Stimulated activated CD8-positive, alpha-beta memory T cell treated with anti-CD3 and anti-CD28 coated beads, Interleukin-2, amount 100 ng/mL, for 1 hour (primary cell): ENCODE data around the gene DNAI1.
"Not testable (repeated sequence)": the region's sequence is repeated elsewhere in the genome, so short reads cannot be mapped to it uniquely, and the experiment has no call there.

Experiments used
- DNase-seq, 2 donors: peaks; one replicate each; pipeline ENCODE4 v3.0.0-alpha.2; 2020; ENCODE audit warnings: low read depth in 2 of 2

The DNAI1 gene

DNA sequence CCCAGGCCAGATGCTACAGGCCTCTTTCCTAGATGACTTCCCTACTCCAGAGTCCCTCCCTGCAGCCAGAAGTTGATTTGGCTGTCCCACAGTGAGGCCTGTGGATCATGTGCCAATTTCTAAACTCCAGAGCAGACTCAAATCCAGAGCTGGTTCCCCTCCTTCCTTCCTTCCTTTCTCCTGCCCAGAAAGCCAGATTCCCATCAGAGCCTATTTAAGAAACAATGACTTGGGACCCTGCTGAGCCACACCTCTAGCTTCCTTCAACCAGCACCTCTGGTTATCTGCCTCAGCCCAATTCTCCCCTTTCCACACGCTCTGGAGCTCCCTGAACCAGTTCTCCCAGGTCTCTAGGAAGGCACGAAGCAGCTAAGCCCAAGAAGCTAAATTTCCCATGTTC lies 7.5 kb upstream of the DNAI1 start:
- DNase-seq: no peak

- DNase-seq: no peak
These were observed 7.1 kb upstream of the DNAI1 start for GRCh38 chr9:34451545-34451944.

- no peak for DNase-seq
These were observed 6.0 kb upstream of the DNAI1 start for GRCh38 chr9:34452568-34452967.

DNA sequence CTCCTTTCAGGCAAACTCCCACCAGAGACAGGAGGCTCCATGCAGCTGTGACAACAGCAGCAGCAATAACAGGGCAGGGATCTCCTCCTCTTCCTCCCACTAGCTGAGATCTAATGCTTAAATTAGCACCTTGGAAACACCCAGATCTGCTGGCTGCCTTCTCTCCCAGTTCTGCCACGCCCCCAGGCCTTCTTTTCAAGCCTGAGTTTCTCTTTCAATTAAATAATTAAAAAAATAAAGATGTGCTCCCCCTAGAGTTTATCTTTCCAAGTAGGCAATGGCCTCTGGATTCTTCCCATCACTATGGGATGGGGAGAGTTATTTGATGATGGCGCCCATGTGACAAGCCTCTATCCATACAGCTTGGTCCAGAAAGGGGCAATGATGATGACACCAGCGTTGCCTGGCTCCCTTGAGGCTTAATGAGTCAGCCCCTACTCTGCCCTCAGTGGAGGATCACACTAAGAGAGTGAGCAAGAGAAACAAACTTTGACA lies 4.0 kb upstream of the DNAI1 start:
- DNase-seq: no peak

- no peak for DNase-seq
These were observed 2.5 kb upstream of the DNAI1 start for GRCh38 chr9:34456151-34456550.

DNA sequence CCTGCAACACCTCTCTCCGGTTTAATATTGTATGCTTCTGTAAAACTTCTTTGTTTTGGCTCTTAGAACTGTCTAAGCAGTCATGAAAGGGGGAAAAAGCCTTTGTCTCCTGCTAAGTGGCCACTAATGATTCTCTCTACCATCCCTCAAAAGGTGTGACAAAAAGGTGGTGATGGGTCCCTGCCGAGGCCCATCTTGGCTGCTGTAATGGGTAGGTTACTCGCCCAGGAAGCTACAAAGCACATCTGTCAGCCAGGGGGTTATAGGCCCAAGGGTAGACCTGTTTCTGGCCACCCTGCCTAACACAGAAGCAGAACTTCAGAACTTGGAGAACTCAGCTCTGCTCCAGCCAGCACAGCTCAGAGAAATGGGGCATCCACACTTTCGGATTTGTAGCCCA lies 1.9 kb upstream of the DNAI1 start:
- DNase-seq: no peak

DNA sequence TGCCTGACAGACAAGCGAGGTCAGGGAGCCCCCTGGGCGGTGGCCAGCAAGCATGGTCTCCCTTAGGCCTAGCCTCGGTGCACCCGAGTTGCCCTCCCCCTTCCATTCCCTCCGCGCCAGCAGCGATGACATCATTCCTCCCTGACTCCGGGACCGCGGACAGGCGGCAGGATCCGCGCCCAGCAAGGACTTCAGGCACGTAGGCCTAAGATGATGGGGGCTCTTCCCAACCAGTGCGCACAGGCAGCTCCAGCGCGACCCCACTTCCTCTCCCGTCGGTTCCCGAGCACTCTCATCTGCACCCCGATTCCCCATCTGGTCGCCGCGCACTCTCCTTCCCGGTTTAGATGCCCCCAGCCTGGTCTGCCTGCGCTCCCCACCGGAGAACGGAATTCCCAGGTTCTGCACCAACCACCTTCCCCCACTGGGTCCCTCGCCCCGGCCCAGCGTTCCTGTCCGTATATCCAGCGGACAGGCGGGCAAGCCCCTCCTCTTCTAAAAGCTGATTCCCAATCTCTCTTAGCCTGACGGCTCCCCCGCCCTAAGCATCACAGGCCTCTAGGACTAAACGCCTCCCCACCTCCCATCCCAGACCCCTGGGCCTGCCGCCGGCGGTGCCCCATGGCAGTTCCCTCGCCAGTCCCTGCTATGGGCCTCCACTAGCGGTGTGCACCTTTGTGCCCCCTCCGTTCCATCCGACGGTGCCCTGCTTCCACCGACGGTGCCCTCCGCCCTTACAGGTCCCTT lies 1.2 kb upstream of the DNAI1 start:
- peak in 1 of 2 donors; percentile 5 for DNase-seq

DNA sequence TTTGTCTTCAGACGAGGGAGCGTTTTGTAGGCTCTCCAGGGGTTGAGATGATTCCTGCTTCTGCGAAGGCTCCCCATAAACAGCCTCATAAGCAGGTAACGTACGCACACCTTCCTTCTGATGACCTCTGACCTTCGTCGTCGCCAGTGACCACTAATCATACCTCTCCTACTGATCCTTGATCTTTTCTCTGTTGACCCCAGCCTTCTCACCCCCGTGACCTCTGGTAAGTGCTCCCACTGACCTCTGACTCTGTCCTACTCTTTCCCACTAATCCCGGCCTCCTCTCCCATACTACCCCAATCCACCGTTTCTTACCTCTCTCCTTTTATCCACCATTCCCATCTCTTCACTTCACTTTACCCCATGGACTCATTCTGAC lies 345 bp downstream of the DNAI1 start:
- DNase-seq: no peak

GRCh38 chr9:34459356-34459755 lies 751 bp downstream of the DNAI1 start:
- no peak for DNase-seq

- no peak for DNase-seq
These were observed 1.3 kb downstream of the DNAI1 start for GRCh38 chr9:34459941-34460340.

GRCh38 chr9:34463098-34463900 lies 4.7 kb downstream of the DNAI1 start:
- no peak for DNase-seq

DNA sequence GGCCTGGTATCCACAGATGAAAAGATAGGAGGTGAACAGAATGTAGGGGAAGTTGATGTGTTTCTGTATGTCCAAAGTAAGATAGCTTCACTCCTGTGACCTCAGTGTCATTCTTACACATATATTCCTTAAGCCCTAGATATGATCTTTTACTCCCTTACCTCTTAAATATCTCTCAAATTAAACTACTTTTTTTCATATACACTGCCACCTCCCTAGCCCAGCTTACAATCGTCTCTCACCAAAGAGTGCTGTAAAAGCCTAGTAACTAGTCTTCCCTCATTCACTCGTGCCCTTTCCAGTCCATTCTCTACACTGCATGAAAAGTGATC lies 5.3 kb downstream of the DNAI1 start:
- DNase-seq: no peak

GRCh38 chr9:34464571-34464970 lies 6.0 kb downstream of the DNAI1 start:
- no peak for DNase-seq

DNA sequence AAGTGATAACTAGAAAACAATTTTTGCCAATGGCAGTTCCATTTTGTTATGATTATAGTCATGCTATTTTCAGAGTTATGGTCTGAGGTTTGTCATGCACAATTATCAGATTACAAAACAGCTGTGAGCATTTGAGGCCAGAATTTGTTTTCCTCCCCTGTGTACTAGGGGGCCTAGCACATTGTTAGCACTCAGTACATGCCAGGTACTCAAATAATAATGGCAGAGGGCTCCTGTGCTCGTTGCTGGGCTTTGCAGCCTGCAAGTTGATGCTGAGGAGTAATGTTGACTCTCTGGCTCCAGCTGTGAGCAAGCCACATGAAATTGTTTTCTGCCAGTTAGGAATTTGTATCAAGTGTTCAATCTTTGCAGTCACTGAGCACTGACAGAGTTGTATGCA lies 6.9 kb downstream of the DNAI1 start:
- DNase-seq: no peak

DNA sequence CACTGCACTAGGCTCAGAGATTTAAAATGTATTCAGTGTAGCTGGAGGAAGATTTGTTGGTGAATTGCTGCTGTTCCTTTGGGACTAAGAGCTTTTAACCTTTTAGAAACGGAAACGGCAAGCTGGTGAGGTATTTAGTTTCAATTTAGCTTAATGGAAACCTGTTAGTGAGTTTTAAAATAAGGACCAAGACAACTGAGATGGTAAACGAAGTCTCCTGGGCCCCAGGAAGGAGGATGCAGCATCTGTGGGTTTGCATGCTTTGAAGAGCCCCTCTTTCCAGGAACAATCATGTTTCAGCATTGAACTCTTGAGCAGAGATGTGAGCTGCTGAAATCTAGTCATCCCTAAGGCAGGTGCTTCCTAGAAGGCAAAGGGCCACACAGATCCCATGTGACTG lies 16.5 kb downstream of the DNAI1 start:
- DNase-seq: no peak

DNA sequence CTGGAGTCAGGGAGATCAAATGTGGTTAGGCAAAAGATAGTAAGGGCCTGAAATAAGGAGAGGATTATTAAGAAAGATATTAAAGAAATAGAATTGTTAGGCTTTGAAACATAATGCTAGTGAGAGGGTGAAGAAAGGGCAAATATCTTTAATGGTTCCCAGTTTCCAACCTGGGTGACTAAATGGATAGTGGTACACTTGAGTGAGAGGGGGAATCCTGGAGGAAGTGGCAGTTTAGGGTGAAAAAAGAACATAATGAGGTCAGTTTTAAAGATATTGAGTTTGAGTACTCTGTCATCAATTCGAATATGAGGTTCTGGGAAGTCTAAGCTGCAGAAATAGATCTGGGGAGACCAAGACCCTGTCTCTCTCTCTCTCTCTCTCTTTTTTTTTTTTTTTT lies 18.9 kb downstream of the DNAI1 start:
- DNase-seq: no peak

DNA sequence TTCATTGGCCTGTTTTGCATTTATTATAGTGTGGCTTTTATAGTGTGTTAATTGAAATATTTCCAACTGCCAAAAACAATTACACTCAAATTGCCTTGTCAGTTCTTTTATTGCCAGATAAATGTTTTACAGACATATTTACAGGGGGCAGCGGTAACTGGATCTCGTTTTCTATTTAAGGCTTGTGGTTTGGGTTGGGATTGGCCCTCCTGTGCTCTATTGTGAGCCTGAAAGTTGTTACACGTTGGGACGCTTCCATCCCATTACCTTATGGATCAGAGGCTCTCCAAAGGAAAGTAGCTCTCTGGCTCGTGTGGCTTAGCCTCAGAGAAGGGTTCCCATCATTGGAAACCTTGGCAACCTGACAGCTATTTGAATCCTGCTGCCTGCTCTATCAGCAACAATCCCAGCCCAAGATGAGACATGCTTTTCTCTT lies 20.8 kb downstream of the DNAI1 start:
- DNase-seq: no peak

- DNase-seq: not testable (repeated sequence)
These were observed 23.0 kb downstream of the DNAI1 start for GRCh38 chr9:34481620-34482019.

DNA sequence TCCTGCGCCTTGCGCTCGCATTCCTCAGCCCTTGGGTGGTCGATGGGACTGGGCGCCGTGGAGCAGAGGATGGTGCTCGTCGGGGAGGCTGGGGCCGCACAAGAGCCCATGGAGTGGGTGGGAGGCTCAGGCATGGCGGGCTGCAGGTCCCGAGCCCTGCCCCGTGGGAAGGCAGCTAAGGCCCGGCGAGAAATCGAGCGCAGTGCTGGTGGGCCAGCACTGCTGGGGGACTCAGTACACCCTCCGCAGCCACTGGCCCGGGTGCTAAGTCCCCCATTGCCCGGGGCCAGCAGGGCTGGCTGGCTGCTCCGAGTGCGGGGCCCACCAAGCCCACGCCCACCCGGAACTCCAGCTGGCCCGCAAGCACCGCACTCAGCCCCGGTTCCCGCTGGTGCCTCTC lies 24.1 kb downstream of the DNAI1 start:
- not testable (repeated sequence) for DNase-seq

- no peak for DNase-seq
These were observed 26.1 kb downstream of the DNAI1 start for GRCh38 chr9:34484678-34485077.

DNA sequence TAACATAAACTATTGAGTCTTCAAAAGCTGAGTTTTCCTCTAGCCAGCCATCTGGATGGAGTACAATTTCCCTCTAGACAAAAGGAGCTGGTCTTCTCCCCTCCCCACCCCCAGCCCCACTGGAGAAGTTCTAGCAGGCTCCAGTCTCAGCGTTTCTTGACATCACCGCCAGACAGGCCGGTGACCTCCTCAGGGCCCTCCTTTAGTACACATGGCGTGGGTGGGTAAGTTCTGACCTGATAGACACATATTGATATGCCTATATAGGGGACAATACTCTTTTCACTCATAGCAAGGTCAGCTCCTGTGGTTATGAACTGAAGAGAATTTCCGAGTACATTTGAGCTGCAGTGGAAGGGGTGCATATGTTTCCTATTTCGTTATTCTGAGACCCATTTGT lies 27.2 kb downstream of the DNAI1 start:
- DNase-seq: no peak

DNA sequence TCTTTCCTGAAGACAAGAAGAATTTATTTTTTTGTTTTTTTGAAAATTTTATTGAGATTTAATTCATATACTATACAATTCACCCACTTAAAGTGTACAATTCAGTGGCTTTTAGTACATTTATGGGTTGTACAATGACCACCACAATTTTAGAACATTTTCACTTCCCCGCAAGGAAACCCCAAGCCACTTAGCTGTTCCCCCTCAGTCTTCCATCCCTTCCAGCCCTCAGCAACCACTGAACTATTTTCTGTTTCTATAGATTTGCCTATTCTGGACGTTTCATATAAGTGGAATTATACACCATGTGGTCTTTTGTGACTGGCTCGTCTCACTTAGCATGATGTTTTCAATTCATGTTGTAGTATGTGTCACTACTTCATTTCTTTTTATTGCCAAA lies 28.0 kb downstream of the DNAI1 start:
- no peak for DNase-seq

DNA sequence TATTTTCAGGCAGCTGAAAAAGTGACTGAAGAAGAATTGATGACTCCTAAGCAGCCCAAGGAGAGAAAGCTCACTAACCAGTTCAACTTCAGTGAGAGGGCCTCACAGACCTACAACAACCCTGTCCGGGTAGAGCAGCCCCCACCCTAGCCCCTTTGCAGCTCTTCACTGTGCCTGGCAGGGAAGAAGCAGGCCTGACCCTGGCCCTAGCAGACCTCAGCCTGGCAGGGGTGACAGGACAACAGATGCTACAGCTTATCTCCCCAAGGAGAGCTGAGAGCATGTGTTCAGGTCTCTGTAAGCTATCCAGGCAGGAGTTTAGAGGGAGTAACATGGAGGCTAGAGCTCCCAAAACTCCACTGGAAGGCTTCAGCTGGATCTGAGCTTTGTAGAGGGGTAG lies 31.8 kb downstream of the DNAI1 start:
- DNase-seq: no peak
